OCI-LY1 (cell line): Measurements from ENCODE around the gene EIF5.
A peak's percentile ranks its signal among the peaks of the same experiment; 100 is the strongest.

Experiments used
- H2AFZ ChIP-seq: fragments of 200-600 bp; sonication (generic), shearing (Covaris generic); 2 replicates; pipeline ENCODE4 v1.6.0; 2014; ENCODE audit warnings: antibody characterized with exemption, mild to moderate bottlenecking, low read length
- H3F3A ChIP-seq: fragments of 200-600 bp; sonication (generic), shearing (Covaris generic); 2 replicates; pipeline ENCODE4 v1.6.0; 2014; ENCODE audit warnings: mild to moderate bottlenecking, antibody characterized with exemption, low read length, moderate library complexity; ENCODE audit not compliant: insufficient read depth
- H3K27ac ChIP-seq: fragments of 200-600 bp; sonication (generic); 2 replicates; pipeline ENCODE4 v1.5.1; 2014; ENCODE audit warnings: low read length, mixed run types, mild to moderate bottlenecking, low read depth; ENCODE audit not compliant: poor library complexity, severe bottlenecking
- H3K27me3 ChIP-seq: fragments of 200-600 bp; sonication (generic); 2 replicates; pipeline ENCODE4 v1.6.0; 2014; ENCODE audit warnings: antibody characterized with exemption, mild to moderate bottlenecking, low read length, moderate library complexity; ENCODE audit not compliant: insufficient read depth
- H3K36me3 ChIP-seq: fragments of 200-600 bp; sonication (generic); 2 replicates; pipeline ENCODE4 v1.6.1; 2014; ENCODE audit warnings: mild to moderate bottlenecking, antibody characterized with exemption, low read length, moderate library complexity, mixed read lengths; ENCODE audit not compliant: insufficient read depth
- H3K4me1 ChIP-seq: fragments of 200-600 bp; sonication (generic); 2 replicates; pipeline ENCODE4 v1.5.1; 2014; ENCODE audit warnings: mild to moderate bottlenecking, low read length, moderate library complexity; ENCODE audit not compliant: insufficient read depth, severe bottlenecking
- H3K4me2 ChIP-seq: fragments of 200-600 bp; sonication (generic), shearing (Covaris generic); 2 replicates; pipeline ENCODE4 v1.6.1; 2014; ENCODE audit warnings: low read length
- H3K4me3 ChIP-seq: fragments of 200-600 bp; sonication (generic); 2 replicates; pipeline ENCODE4 v1.5.1; 2014; ENCODE audit warnings: low read length, low read depth, mild to moderate bottlenecking, mixed read lengths; ENCODE audit not compliant: poor library complexity, severe bottlenecking
- H3K79me2 ChIP-seq: fragments of 200-600 bp; shearing (Covaris generic); 2 replicates; pipeline ENCODE4 v1.6.1; 2016; ENCODE audit warnings: mixed run types, low read length, mixed read lengths; ENCODE audit not compliant: insufficient read depth
- H3K9ac ChIP-seq: fragments of 200-600 bp; sonication (generic), shearing (Covaris generic); 2 replicates; pipeline ENCODE4 v1.6.1; 2014; ENCODE audit warnings: mild to moderate bottlenecking, low read length, mixed read lengths
- H3K9me2 ChIP-seq: fragments of 200-600 bp; sonication (generic), shearing (Covaris generic); 2 replicates; pipeline ENCODE4 v1.6.1; 2014; ENCODE audit warnings: low read depth, mild to moderate bottlenecking, low read length, mixed read lengths
- H3K9me3 ChIP-seq: fragments of 200-600 bp; shearing (Covaris generic); 2 replicates; pipeline ENCODE4 v1.6.1; 2014; ENCODE audit warnings: low read length, mixed read lengths
- H4K20me1 ChIP-seq: fragments of 200-600 bp; sonication (generic), shearing (Covaris generic); 2 replicates; pipeline ENCODE4 v1.6.0; 2016; ENCODE audit warnings: mild to moderate bottlenecking, low read length; ENCODE audit not compliant: insufficient read depth
- CTCF ChIP-seq: fragments of 200-600 bp; sonication (generic), shearing (Covaris generic); IDR thresholded peaks from 2 replicates; pipeline ENCODE4 v1.5.1; 2017; ENCODE audit warnings: mild to moderate bottlenecking, antibody characterized with exemption, low read length, moderate library complexity, mixed read lengths
- EZH2 ChIP-seq: fragments of 200-600 bp; sonication (generic), shearing (Covaris generic); IDR thresholded peaks from 2 replicates; pipeline ENCODE4 v1.8.0; 2017; ENCODE audit warnings: borderline replicate concordance, mixed run types, mild to moderate bottlenecking, antibody characterized with exemption, low read length, moderate library complexity, mixed read lengths

Gene EIF5

DNA sequence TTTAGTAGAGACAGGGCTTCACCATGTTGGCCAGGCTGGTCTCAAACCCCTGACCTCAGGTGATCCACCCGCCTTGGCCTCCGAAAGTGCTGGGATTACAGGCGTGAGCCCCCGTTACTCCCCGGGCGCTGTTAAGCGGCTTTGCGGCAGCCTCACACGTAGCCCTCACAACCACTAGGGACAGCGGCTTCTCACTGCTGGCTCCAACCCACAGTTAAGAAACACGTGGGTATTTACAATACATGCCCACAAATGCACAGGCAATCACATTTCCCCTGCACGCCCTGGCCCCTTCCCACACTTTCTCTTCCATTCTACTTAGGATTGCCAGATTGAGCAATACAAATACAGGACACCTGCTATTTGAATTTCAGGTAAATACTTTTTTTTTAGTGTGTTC is 37.0 kb upstream of the EIF5 start:
- Histone ChIP-seq H3K27ac (no peak overlapping the region), H3K27me3 (no peaks in the 10 kb centered on the region; the same call in 1 of the 2 replicates), H3K9me2 (no peaks in the 10 kb centered on the region), H3K4me3 (no peak overlapping the region), H3K4me1 (no peaks in the 10 kb centered on the region), H3K79me2 (no peaks in the 10 kb centered on the region), H3K9ac (no peak overlapping the region), H3K4me2 (no peak overlapping the region), H2AFZ (no peak overlapping the region), H3K9me3 (no peaks in the 10 kb centered on the region), H3F3A (no peaks in the 10 kb centered on the region), H3K36me3 (no peaks in the 10 kb centered on the region), H4K20me1 (no peaks in the 10 kb centered on the region)
- TF ChIP-seq CTCF (no peak), EZH2 (no peak)

- Histone ChIP-seq H3K4me3 (no peak overlapping the region), H3K9me2 (no peaks in the 10 kb centered on the region), H4K20me1 (no peaks in the 10 kb centered on the region), H3K79me2 (no peaks in the 10 kb centered on the region), H2AFZ (no peak overlapping the region), H3K9ac (no peak overlapping the region), H3K27me3 (no peaks in the 10 kb centered on the region; the same call in 1 of the 2 replicates), H3K4me1 (no peaks in the 10 kb centered on the region), H3K4me2 (no peak overlapping the region), H3K36me3 (no peaks in the 10 kb centered on the region), H3F3A (no peaks in the 10 kb centered on the region), H3K27ac (no peak overlapping the region), H3K9me3 (no peaks in the 10 kb centered on the region)
- TF ChIP-seq CTCF (peak; percentile 30; the same call in 1 of the 2 replicates), EZH2 (no peak)
Observed at GRCh38 chr14:103298620-103299019, 35.4 kb upstream of the EIF5 start.

DNA sequence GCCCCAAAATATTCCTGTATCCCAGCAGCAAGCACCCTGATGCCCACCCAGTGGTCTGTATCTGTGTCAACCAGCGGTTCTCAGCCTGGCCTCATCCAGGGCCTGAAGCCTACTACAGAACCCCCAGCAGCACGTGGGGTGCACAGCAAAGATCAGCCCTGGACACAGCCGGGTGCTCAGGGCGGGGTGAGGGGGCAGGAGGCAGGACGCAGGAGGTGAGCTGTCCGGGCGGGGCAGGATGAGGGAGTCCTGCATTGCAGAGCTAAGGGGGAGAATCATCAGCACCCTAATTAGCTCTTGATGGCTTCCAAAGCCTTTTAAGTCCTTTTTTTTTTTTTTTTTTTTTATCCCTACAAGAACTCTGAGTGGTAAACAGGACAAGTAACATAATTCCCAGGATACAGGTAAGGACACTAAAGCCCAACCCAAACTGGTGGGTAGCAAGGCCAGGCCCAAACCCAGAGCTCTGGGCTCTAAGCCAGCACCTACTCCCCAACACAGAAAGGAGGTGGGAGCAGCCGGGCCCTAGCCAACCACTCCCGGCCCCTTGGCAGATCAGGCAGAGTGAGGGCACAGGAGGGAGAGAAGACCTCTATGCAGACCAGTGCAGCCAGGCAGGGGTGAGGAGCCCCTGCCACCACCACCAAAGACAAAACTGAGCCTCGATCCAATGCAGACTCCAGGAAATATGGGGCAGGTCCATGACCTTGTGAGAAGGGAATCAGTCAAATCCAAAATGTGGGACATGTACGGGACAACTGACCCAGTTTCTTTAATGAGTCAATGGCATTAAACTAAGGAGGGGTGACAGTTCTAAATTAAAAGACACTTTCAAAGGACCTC is 32.3 kb upstream of the EIF5 start:
- no peak overlapping the region for H3K27ac ChIP-seq
- H4K20me1 ChIP-seq: no peaks in the 10 kb centered on the region
- no peaks in the 10 kb centered on the region for H3K9me3 ChIP-seq
- H3K27me3 ChIP-seq: no peaks in the 10 kb centered on the region
- no peaks in the 10 kb centered on the region for H3K4me1 ChIP-seq
- no peaks in the 10 kb centered on the region for H3K36me3 ChIP-seq
- H3K9ac ChIP-seq: no peak overlapping the region
- no peak overlapping the region for H3K4me3 ChIP-seq
- H3K4me2 ChIP-seq: no peak overlapping the region
- no peak overlapping the region for H2AFZ ChIP-seq
- H3K9me2 ChIP-seq: no peaks in the 10 kb centered on the region
- no peaks in the 10 kb centered on the region for H3K79me2 ChIP-seq
- H3F3A ChIP-seq: no peaks in the 10 kb centered on the region
- no peak for TF ChIP-seq CTCF
- no peak for TF ChIP-seq EZH2
